ENCODE measurements around the gene KIAA1755. TPM values are rescaled to one million over a fixed set of nuclear protein-coding genes. Genes with fewer than 3 reads are reported as not detected.

The KIAA1755 gene
- total and polyA plus RNA-seq, 9 of the 15 experiments (the other 6 are each of a cell fraction or from before 2014, with no cell fraction given), result not detected

GRCh38 chr20:38242848-38243708 is 17.5 kb downstream of the KIAA1755 start:
- Histone ChIP-seq H3K9ac (ENCODE audit: insufficient read depth in 1 of 2, low read depth in 2 of 2, low read length in 2 of 2) (no peak overlapping the region), H3K27ac (ENCODE audit: extremely low read depth, low read depth, low read length) (no peak overlapping the region), H3K79me2 (ENCODE audit: control insufficient read depth, insufficient read depth, low read length) (no peaks in the 10 kb centered on the region), H3K4me1 (replicated peaks in 1 of 2; ENCODE audit: control insufficient read depth in 2 of 2, insufficient read depth in 2 of 2, low read length in 2 of 2) (no peaks in the 10 kb centered on the region; a peak in 1 of 5 replicates), H3K4me2 (ENCODE audit: insufficient read depth, low read length) (no peak overlapping the region), H3K36me3 (ENCODE audit: control insufficient read depth, insufficient read depth, low read length) (no peaks in the 10 kb centered on the region), H4K20me1 (replicated peaks; ENCODE audit: control insufficient read depth, insufficient read depth, low read length) (no peaks in the 10 kb centered on the region), H3K27me3 (ENCODE audit: control insufficient read depth in 2 of 2, insufficient read depth in 2 of 2, low read length in 2 of 2) (no peaks in the 10 kb centered on the region; a peak in 1 of 5 replicates), H3K4me3 (no peak overlapping the region), H3K9me1 (ENCODE audit: control insufficient read depth, insufficient read depth, low read length) (no peaks in the 10 kb centered on the region), H3K9me3 (replicated peaks; ENCODE audit: control insufficient read depth, insufficient read depth, low read depth, low read length) (peaks cover 20% of the 10 kb centered on the region), H2AFZ (ENCODE audit: low read depth, low read length) (no peak overlapping the region)
- in situ Hi-C loops (cut with MboI), result no loop called here
- FAIRE-seq (peak; percentile 91), DNase-seq (ENCODE audit: extremely low read depth in 1 of 4, low spot score in 3 of 4) (peak; percentile 47 to 72 (median 68)), ATAC-seq (peak; percentile 76)
- ChIA-PET CTCF (ENCODE audit: low intra/inter-chr PET ratio) (interaction anchor here (0.9 kb wide), 1 partner anchor 21 kb away, joined by 3 read pairs; no protein-coding TSS in a partner anchor), POLR2A (interaction anchor here (0.6 kb wide), 1 partner anchor 109 kb away, joined by 3 read pairs; no protein-coding TSS in a partner anchor)
- no TSS peak for BruUV-seq (replicated peaks)
- 4% methylated on average over 5 of the region's 5 CpGs for WGBS (ENCODE audit: insufficient coverage, low coverage, missing lambda C conversion rate)
- intact Hi-C loops (cut with micrococcal nuclease), result no loop called here
- TF ChIP-seq, protein P1, sequence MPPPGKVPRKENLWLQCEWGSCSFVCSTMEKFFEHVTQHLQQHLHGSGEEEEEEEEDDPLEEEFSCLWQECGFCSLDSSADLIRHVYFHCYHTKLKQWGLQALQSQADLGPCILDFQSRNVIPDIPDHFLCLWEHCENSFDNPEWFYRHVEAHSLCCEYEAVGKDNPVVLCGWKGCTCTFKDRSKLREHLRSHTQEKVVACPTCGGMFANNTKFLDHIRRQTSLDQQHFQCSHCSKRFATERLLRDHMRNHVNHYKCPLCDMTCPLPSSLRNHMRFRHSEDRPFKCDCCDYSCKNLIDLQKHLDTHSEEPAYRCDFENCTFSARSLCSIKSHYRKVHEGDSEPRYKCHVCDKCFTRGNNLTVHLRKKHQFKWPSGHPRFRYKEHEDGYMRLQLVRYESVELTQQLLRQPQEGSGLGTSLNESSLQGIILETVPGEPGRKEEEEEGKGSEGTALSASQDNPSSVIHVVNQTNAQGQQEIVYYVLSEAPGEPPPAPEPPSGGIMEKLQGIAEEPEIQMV (tag; conservative IDR thresholded peaks at IDR 0.05; ENCODE audit: low read depth), result no peak
- TF ChIP-seq ZNF551 (CRISPR knock-in tag; IDR thresholded peaks at IDR 0.05) (no peak), SMAD1 (IDR thresholded peaks at IDR 0.05; ENCODE audit: low read depth, low read length, partially characterized antibody) (no peak), CBX5 (IDR thresholded peaks at IDR 0.05; ENCODE audit: borderline replicate concordance, low read depth) (peak; percentile 100), TGIF2 (CRISPR knock-in tag; IDR thresholded peaks at IDR 0.05) (no peak), L3MBTL2 (IDR thresholded peaks at IDR 0.05) (no peak), RNF219 (CRISPR knock-in tag; IDR thresholded peaks at IDR 0.05) (no peak), ZBTB5 (IDR thresholded peaks at IDR 0.05) (no peak), ZNF3 (CRISPR knock-in tag; IDR thresholded peaks at IDR 0.05) (no peak), TRIM28 (IDR thresholded peaks at IDR 0.05) (peak; percentile 97), TRIM24 (IDR thresholded peaks at IDR 0.05) (peak in 1 of 2 experiments; percentile 54; a peak in 2 of 4 replicates), DMBX1 (CRISPR knock-in tag; IDR thresholded peaks at IDR 0.05; ENCODE audit: borderline replicate concordance) (no peak), RCOR1 (IDR thresholded peaks at IDR 0.05; ENCODE audit: borderline replicate concordance in 1 of 2, low read depth in 2 of 2, low read length in 2 of 2) (peak in 1 of 2 experiments; percentile 59; a peak in 1 of 4 replicates)
- TF ChIP-seq, protein P2, sequence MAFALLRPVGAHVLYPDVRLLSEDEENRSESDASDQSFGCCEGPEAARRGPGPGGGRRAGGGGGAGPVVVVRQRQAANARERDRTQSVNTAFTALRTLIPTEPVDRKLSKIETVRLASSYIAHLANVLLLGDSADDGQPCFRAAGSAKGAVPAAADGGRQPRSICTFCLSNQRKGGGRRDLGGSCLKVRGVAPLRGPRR (CRISPR knock-in tag; IDR thresholded peaks at IDR 0.05), result no peak

Measured in K562 (cell line).